ENCODE results near the gene BRD1. TPM values are rescaled to one million over a fixed set of nuclear protein-coding genes. Genes with fewer than 3 reads are reported as not detected.

BRD1 gene
- 10 to 100 TPM; 43.4 to 70.5 (median 50.3) TPM for total RNA-seq

DNA sequence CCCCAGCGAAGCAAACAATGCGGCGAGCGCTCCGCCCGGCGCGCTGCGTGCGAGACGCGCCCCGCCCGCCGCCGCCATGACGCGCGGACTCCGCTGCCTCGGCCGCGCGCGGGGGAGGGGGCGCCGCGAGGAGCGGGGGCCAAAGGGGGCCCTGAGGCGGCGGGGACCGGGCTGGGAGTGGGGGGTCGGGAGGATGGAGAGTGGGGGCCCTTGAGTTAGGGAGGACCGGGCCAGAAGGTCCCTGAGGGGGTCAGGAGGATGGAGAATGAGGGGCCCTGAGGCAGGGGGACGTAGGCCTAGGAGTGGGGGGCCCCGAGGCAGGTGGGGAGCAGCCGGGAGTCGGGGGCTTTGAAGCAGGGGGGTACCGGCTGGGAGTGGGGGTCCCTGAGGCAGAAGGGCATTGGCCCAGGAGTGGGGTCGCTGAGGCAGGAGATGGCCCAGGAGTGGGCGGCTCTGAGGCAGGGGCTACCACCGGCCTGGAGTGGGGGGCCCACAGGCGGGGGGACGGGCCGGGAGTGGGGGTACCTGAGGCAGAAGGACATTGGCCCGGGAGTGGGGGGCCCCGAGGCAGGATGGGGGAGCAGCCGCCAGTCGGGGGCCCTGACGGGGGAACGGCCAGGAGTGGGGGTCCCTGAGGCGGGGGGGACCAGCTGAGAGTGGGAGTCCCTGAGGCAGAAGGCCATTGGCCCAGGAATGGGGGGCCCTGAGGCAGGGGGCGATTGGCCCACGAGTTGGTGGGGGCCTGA lies at the start of gene BRD1:
Gene BRD1 (minus strand): TSS at position 21 of the 746 bp plus-strand sequence. CDS start 3,556 bp downstream, outside the sequence.
- intact Hi-C loops (cut with DNase I; ENCODE audit: low total_unique reads), result no loop called here
- DNase-seq, result peak; percentile 71

DNA sequence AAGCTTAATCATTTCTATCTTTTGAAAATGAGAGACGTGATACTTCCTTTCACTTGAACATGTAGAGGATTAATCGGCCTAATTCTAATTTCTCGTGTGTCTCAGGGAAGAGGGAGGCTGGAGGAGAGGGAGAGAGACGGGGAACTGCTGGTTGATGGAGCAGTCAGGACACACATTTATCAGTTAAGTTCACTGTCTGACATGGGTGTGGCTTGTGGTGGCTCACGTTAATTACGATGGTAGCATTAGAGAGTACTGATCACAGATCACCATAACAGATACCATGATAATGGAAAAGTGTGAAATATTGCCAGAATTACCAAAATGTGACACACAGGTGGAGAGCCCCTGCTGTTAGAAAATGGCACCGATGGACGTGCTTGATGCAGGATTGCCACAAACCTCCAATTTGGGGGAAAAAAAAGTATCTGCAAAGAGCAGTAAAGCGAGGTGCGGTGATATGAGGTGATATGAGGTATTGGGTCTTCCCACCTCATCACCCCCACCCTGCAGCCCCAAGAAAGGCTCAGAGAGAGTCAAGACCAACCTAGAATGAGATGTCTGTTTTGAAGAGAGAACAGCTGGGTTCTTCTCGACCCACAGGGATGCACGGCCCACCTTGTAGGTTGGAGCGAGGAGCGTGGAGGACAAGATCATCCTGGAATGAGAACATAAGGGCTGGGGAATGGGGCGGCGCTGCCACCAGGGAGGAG lies 45.7 kb upstream of the BRD1 start:
- intact Hi-C loops (cut with DNase I; ENCODE audit: low total_unique reads) (no loop called here), in situ Hi-C loops (cut with MboI; ENCODE audit: low pct_ligation_motif_present in 1 of 4, low pct_unique_long_range_greater_than_20kb in 1 of 4, low sequenced_read_pairs in 3 of 4) (loop anchor here in 1 of 4 donors (25.0 kb wide), 1 partner anchor 89 kb away; the partner anchor contains the start of gene PIM3)
- DNase-seq, result no peak
- Histone ChIP-seq H3K4me3 (no peak overlapping the region), H3K4me1 (no peaks in the 10 kb centered on the region), H3K27ac (no peak overlapping the region), H3K9me3 (no peaks in the 10 kb centered on the region), H3K27me3 (no peaks in the 10 kb centered on the region), H3K36me3 (no peaks in the 10 kb centered on the region)
- TF ChIP-seq POLR2A (IDR thresholded peaks at IDR 0.05) (no peak), EP300 (IDR thresholded peaks at IDR 0.05; ENCODE audit: low read depth) (no peak), POLR2AphosphoS5 (IDR thresholded peaks at IDR 0.05) (no peak)
- TF ChIP-seq, protein P1, sequence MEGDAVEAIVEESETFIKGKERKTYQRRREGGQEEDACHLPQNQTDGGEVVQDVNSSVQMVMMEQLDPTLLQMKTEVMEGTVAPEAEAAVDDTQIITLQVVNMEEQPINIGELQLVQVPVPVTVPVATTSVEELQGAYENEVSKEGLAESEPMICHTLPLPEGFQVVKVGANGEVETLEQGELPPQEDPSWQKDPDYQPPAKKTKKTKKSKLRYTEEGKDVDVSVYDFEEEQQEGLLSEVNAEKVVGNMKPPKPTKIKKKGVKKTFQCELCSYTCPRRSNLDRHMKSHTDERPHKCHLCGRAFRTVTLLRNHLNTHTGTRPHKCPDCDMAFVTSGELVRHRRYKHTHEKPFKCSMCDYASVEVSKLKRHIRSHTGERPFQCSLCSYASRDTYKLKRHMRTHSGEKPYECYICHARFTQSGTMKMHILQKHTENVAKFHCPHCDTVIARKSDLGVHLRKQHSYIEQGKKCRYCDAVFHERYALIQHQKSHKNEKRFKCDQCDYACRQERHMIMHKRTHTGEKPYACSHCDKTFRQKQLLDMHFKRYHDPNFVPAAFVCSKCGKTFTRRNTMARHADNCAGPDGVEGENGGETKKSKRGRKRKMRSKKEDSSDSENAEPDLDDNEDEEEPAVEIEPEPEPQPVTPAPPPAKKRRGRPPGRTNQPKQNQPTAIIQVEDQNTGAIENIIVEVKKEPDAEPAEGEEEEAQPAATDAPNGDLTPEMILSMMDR (IDR thresholded peaks at IDR 0.05), result no peak
- WGBS, 2 donors (ENCODE audit: low coverage in 1 of 2), result 89 to 92% methylated on average over 12 to 16 of the region's 16 CpGs

More for the DNA sequence above, at the start of gene BRD1:
- WGBS, 2 donors (ENCODE audit: low coverage in 1 of 2), result 5% methylated on average over 35 of the region's 54 CpGs; no CpG with 5 or more reads in 1 of the 2 donors
- H3K27ac ChIP-seq, result peak within 1 kb of the TSS; percentile 83 to 98 (median 92)
- H3K27me3 ChIP-seq, result no peaks in the 10 kb centered on the region
- H3K36me3 ChIP-seq, result peaks cover 0 to 9% (median 2%) of the 10 kb centered on the region in 4 donors
- in situ Hi-C loops (cut with MboI; ENCODE audit: low pct_ligation_motif_present in 1 of 4, low pct_unique_long_range_greater_than_20kb in 1 of 4, low sequenced_read_pairs in 3 of 4), result no loop called here
- peak within 1 kb of the TSS; percentile 53 to 100 (median 86) for H3K4me3 ChIP-seq
- H3K9me3 ChIP-seq, result no peaks in the 10 kb centered on the region
- H3K4me1 ChIP-seq, result peaks cover 18 to 33% (median 23%) of the 10 kb centered on the region in 4 donors
- TF ChIP-seq EP300 (IDR thresholded peaks at IDR 0.05; ENCODE audit: low read depth) (no peak), POLR2A (IDR thresholded peaks at IDR 0.05) (no peak), POLR2AphosphoS5 (IDR thresholded peaks at IDR 0.05) (peak in 2 of 3 donors; percentile 25 to 57)
- TF ChIP-seq, protein P1 (IDR thresholded peaks at IDR 0.05), result no peak

DNA sequence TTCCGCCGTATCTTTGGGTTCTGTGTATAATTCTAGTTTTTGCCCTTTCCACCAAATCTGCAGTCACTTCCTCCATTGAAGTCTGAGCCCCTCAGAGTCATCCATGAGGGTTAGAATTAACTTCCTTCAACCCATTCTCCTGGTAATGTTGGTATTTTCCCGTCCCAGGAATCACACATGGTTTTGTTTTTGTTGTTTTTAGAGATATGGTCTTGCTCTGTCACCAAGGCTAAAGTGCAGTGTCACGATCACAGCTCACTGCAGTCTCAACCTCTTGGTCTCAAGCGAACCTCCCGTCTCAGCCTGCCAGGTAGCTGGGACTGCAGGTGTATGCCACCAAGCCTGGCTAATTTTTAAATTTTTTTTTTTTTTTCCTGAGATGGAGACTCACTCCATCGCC lies 44.7 kb upstream of the BRD1 start:
- WGBS, 2 donors (ENCODE audit: low coverage in 1 of 2), result 88 to 96% methylated on average over 7 of the region's 7 CpGs
- Histone ChIP-seq H3K9me3 (no peaks in the 10 kb centered on the region), H3K36me3 (no peaks in the 10 kb centered on the region), H3K4me1 (no peaks in the 10 kb centered on the region), H3K27ac (no peak overlapping the region), H3K27me3 (no peaks in the 10 kb centered on the region), H3K4me3 (no peak overlapping the region)
- intact Hi-C loops (cut with DNase I; ENCODE audit: low total_unique reads), result no loop called here
- no peak for TF ChIP-seq POLR2AphosphoS5 (IDR thresholded peaks at IDR 0.05)
- TF ChIP-seq EP300 (IDR thresholded peaks at IDR 0.05; ENCODE audit: low read depth), result no peak
- TF ChIP-seq POLR2A (IDR thresholded peaks at IDR 0.05), result no peak
- TF ChIP-seq, protein P1 (IDR thresholded peaks at IDR 0.05), result no peak
- DNase-seq, result no peak
- in situ Hi-C loops (cut with MboI; ENCODE audit: low pct_ligation_motif_present in 1 of 4, low pct_unique_long_range_greater_than_20kb in 1 of 4, low sequenced_read_pairs in 3 of 4), result loop anchor here in 1 of 4 donors (25.0 kb wide), 1 partner anchor 90 kb away; the partner anchor contains the start of gene PIM3

DNA sequence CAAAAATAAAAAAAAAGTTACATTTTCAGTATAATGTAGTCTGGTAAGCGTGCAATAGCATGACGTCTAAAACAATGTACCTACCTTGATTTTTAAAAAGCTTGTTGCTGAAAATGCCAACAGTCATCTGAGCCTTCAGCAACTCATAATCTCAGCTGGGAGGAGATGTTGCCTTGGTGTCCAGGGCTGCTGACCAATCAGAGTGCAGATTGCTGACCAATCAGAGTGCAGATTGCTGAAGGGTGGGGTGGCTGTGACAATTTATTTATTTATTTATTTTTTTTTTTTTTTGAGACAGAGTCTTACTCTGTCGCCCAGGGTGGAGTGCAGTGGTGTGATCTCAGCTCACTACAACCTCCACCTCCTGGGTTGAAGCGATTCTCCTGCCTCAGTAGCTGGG lies 43.8 kb upstream of the BRD1 start:
- 94 to 100% methylated on average over 4 of the region's 4 CpGs for WGBS, 2 donors (ENCODE audit: low coverage in 1 of 2)
- in situ Hi-C loops (cut with MboI; ENCODE audit: low pct_ligation_motif_present in 1 of 4, low pct_unique_long_range_greater_than_20kb in 1 of 4, low sequenced_read_pairs in 3 of 4) (loop anchor here in 1 of 4 donors (25.0 kb wide), 1 partner anchor 91 kb away; the partner anchor contains the start of gene PIM3), intact Hi-C loops (cut with DNase I; ENCODE audit: low total_unique reads) (no loop called here)
- H3K4me1 ChIP-seq, result no peaks in the 10 kb centered on the region
- H3K4me3 ChIP-seq, result no peak overlapping the region
- no peaks in the 10 kb centered on the region for H3K27me3 ChIP-seq
- H3K27ac ChIP-seq, result no peak overlapping the region
- no peak for TF ChIP-seq POLR2AphosphoS5 (IDR thresholded peaks at IDR 0.05)
- TF ChIP-seq EP300 (IDR thresholded peaks at IDR 0.05; ENCODE audit: low read depth), result no peak
- no peak for TF ChIP-seq POLR2A (IDR thresholded peaks at IDR 0.05)
- TF ChIP-seq, protein P1 (IDR thresholded peaks at IDR 0.05), result no peak
- peaks cover 0 to 6% (median 0%) of the 10 kb centered on the region in 4 donors for H3K36me3 ChIP-seq
- DNase-seq, result no peak
- H3K9me3 ChIP-seq, result peaks cover 3 to 5% of the 10 kb centered on the region in 2 donors

Measured in transverse colon (tissue), 4 donors.